GM23248 (cell line): ENCODE results near the gene FTO. TPM values are rescaled to one million over a fixed set of nuclear protein-coding genes. Genes with fewer than 3 reads are reported as not detected.

Source experiments
- DNase-seq: peaks from one replicate; pipeline ENCODE4 v3.0.0-alpha.2; 2015
- H2AFZ ChIP-seq: fragments of 200-600 bp; sonication (generic); 2 replicates; pipeline ENCODE4 v1.6.1; 2016; ENCODE audit warnings: antibody characterized with exemption
- H3F3A ChIP-seq: fragments of 200-600 bp; sonication (generic); 2 replicates; pipeline ENCODE4 v1.6.1; 2016; ENCODE audit warnings: mild to moderate bottlenecking, antibody characterized with exemption, mixed run types; ENCODE audit not compliant: insufficient read depth
- H3K27ac ChIP-seq: fragments of 200-600 bp; sonication (generic); 2 replicates; pipeline ENCODE4 v1.5.1; 2016; ENCODE audit warnings: mild to moderate bottlenecking
- H3K27me3 ChIP-seq: fragments of 200-600 bp; sonication (generic); replicated peaks from 2 replicates; pipeline ENCODE4 v1.6.1; 2016; ENCODE audit warnings: mild to moderate bottlenecking; ENCODE audit not compliant: insufficient read depth
- H3K36me3 ChIP-seq: fragments of 200-600 bp; sonication (generic); 2 replicates; pipeline ENCODE4 v1.6.1; 2016; ENCODE audit warnings: low read depth, mild to moderate bottlenecking
- H3K4me1 ChIP-seq: fragments of 200-600 bp; sonication (generic); 2 replicates; pipeline ENCODE4 v1.6.1; 2016; ENCODE audit warnings: mild to moderate bottlenecking; ENCODE audit not compliant: insufficient read depth
- H3K4me2 ChIP-seq: fragments of 200-600 bp; sonication (generic); one replicate; pipeline ENCODE4 v1.6.1; 2016; ENCODE audit warnings: mild to moderate bottlenecking; ENCODE audit not compliant: unreplicated experiment
- H3K4me3 ChIP-seq: fragments of 200-600 bp; sonication (generic); 2 replicates; pipeline ENCODE4 v1.5.1; 2016; ENCODE audit warnings: mild to moderate bottlenecking
- H3K79me2 ChIP-seq: fragments of 200-600 bp; sonication (generic); 2 replicates; pipeline ENCODE4 v1.6.1; 2016; ENCODE audit warnings: mild to moderate bottlenecking; ENCODE audit not compliant: insufficient read depth
- H3K9ac ChIP-seq: fragments of 200-600 bp; sonication (generic); 2 replicates; pipeline ENCODE4 v1.6.1; 2016; ENCODE audit warnings: mild to moderate bottlenecking
- H3K9me2 ChIP-seq: fragments of 200-600 bp; sonication (generic); 2 replicates; pipeline ENCODE4 v1.6.1; 2016; ENCODE audit warnings: mixed run types, mild to moderate bottlenecking, moderate library complexity; ENCODE audit not compliant: insufficient read depth
- H3K9me3 ChIP-seq: fragments of 200-600 bp; sonication (generic); one replicate; pipeline ENCODE4 v1.6.1; 2017; ENCODE audit warnings: low read depth
- H4K20me1 ChIP-seq: fragments of 200-600 bp; sonication (generic); 2 replicates; pipeline ENCODE4 v1.6.0; 2016; ENCODE audit not compliant: insufficient read depth
- EZH2 ChIP-seq: fragments of 200-600 bp; sonication (generic); IDR thresholded peaks from 2 replicates; pipeline ENCODE4 v1.6.1; 2018; ENCODE audit warnings: antibody characterized with exemption, mild to moderate bottlenecking; ENCODE audit not compliant: insufficient read depth, poor library complexity, severe bottlenecking
- EZH2phosphoT487 ChIP-seq: fragments of 200-600 bp; sonication (generic); IDR thresholded peaks from 2 replicates; pipeline ENCODE4 v1.6.1; 2018; ENCODE audit warnings: antibody characterized with exemption, moderate library complexity, mild to moderate bottlenecking, low read depth; ENCODE audit not compliant: insufficient read depth
- WGBS, 2 experiments: methylation state at CpG; one replicate each; pipeline ENCODE4 v1.1.6; 2015 to 2017; ENCODE audit warnings: low lambda C conversion rate in 2 of 2, low coverage in 1 of 2; ENCODE audit errors: missing lambda C conversion rate in 2 of 2; 5-methylcytosine and 5-hydroxymethylcytosine counted together
- in situ Hi-C: fragments of 300-500 bp; cut with MboI; formaldehyde crosslinking; loops from 2 replicates; pipeline ENCODE4 v1.15.0; 2020
- polyA plus RNA-seq: library from polyadenylated mRNA; unstranded; fragments of >200 nt; fragmentation: Nextera tagmentation; extraction: Ambion mirVana; gene quantifications from 2 replicates; pipeline ENCODE4 v1.2.1, GENCODE V29; 2016
- total RNA-seq: library from RNA; depleted of rRNA; stranded (reverse); fragments of >200 nt; shearing (Covaris generic); gene quantifications from 2 replicates; pipeline ENCODE4 v1.2.3, GENCODE V29; 2014

Gene FTO
- total and polyA plus RNA-seq, 2 experiments from 2014 or later = 85.3 to 99.2 TPM

DNA sequence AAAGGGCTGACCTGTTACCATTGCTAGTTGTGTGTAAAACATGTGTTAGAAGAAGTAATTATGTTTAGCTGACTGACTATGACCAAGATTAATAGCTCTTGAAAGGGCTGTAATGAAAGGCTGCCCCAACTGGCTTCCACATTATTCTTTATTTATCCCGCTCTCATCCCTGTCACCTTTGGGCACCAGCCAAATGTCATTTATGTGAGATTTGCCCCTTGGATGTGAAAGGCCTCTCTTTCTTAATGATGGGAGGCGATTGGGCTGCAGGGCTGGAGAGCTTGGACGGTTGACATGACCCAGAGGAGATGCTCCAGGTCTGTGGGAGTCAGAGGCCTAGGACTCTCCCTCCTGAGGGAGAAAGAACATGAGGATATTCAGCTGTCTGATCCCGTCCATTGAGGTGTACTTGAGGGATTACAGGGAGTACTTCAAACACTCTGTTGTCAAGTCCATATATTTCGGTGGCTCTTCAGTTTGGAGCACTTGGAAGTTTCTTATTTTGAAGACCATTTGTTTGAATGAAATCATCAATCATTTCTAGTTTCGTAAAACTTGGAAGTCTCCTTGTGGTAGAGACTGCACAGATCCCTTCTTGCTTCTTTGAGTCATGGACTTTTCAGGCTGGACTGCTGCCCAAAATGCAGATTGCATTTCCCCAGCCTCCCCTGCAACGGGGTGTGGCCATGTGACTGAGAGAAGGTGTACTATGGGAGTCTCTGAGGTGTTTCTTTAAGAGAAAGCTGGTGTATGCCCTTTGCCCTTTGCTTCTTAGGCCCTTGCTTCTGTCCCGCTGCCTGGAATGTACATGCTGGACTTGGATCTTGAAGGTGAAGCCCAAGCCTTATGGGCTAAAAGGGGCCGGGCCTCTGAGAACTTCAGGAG is 51.3 kb downstream of the FTO start:
- H3K36me3 ChIP-seq = no peaks in the 10 kb centered on the region
- peaks cover 17% of the 10 kb centered on the region; the same call in 1 of the 2 replicates for H3F3A ChIP-seq
- no peaks in the 10 kb centered on the region for H4K20me1 ChIP-seq
- H3K27ac ChIP-seq = no peak overlapping the region
- in situ Hi-C loops = no loop called here
- no peaks in the 10 kb centered on the region for H3K27me3 ChIP-seq
- H3K4me2 ChIP-seq = no peak overlapping the region
- TF ChIP-seq EZH2phosphoT487 = no peak
- no peak for TF ChIP-seq EZH2
- peak; percentile 72 for DNase-seq
- no peak overlapping the region for H2AFZ ChIP-seq
- H3K9me2 ChIP-seq = no peaks in the 10 kb centered on the region
- 46 to 49% methylated on average over 9 of the region's 9 CpGs for WGBS, 2 experiments
- no peak overlapping the region for H3K4me3 ChIP-seq
- no peak overlapping the region for H3K9ac ChIP-seq
- peaks cover 99% of the 10 kb centered on the region for H3K79me2 ChIP-seq
- peaks cover 41% of the 10 kb centered on the region for H3K4me1 ChIP-seq
- no peaks in the 10 kb centered on the region for H3K9me3 ChIP-seq

DNA sequence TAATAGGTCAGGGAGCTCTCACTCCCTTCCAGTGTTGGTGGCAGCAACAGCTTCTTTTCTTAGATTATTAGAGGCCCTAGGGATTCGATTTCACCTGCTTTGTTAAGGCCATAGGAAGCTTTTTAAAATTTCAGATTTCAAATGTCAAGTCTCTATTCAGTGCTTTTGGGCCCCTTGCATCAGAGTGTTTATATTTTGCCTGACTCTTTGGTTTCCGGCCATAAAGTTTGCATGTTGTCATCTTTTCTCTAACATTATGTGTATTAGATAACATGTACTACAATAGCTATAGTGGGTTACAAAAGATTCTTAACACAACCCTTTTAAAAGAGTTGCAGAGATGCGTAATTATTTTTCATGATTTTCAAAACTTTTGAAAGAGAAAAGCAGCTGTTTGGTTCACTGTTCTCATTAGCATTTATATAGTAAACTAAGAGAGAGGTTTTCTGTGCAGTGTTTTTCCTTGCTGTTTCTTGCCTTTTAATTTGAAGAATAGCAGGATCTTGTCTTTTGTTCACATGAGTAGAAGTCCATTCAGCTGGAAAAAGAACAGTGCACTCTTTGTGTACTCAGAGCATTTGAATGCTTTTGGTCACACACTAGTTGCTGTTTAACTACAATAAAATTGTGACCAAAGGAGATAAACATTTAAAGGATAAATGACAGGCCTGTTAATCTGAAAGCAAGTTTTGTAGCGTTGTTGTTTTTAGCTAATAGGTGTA is 52.5 kb downstream of the FTO start:
- DNase-seq = no peak
- in situ Hi-C loops = no loop called here
- H4K20me1 ChIP-seq = no peaks in the 10 kb centered on the region
- 77 to 80% methylated on average over 4 of the region's 4 CpGs for WGBS, 2 experiments
- H3K27ac ChIP-seq = no peak overlapping the region
- H3K27me3 ChIP-seq = no peaks in the 10 kb centered on the region
- H3K36me3 ChIP-seq = no peaks in the 10 kb centered on the region
- H3K4me1 ChIP-seq = peaks cover 41% of the 10 kb centered on the region
- TF ChIP-seq EZH2phosphoT487 (no peak), EZH2 (no peak)
- H3K9ac ChIP-seq = 0 out of 2 replicates have a peak overlapping the region, but pooled peaks have one; percentile 7
- H3K9me3 ChIP-seq = no peaks in the 10 kb centered on the region
- no peak overlapping the region for H2AFZ ChIP-seq
- H3K4me3 ChIP-seq = no peak overlapping the region
- H3K4me2 ChIP-seq = peak overlapping the region; percentile 13
- H3F3A ChIP-seq = peaks cover 17% of the 10 kb centered on the region; the same call in 1 of the 2 replicates
- peaks cover 99% of the 10 kb centered on the region for H3K79me2 ChIP-seq
- H3K9me2 ChIP-seq = no peaks in the 10 kb centered on the region

DNA sequence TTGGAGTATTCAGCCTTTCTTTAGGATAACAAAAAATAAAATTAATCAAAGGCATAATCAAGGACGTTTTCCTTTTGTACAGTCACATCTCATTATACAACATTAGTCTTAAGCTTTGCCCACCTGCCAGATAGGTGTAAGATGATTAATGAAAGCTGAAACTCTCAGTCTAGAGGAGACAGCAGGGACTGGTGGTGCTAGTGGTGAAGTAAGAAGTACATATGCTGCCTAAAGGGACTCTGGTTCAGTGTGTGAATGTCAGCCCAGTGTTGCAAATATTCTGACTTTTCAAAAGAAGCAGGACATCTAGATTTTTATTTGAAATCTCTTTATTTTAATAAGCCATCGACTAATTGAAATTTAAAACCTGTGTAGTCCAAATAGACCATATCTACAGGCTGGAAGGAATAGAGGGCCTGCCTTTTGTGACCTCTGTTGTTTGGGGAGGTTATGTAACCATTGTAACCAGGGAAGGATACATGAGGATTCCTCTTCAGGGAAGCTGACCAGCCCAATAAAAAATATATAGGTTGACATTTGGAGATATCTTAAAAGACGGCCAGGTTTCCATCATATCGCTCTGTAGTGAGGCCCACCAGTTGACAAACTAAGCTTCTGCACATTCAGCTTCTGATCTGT is 54.1 kb downstream of the FTO start:
- Histone ChIP-seq H3F3A (peaks cover 17% of the 10 kb centered on the region; the same call in 1 of the 2 replicates), H3K36me3 (no peaks in the 10 kb centered on the region), H3K9me2 (no peaks in the 10 kb centered on the region), H3K27me3 (no peaks in the 10 kb centered on the region), H4K20me1 (no peaks in the 10 kb centered on the region; the same call in 1 of the 2 replicates), H2AFZ (no peak overlapping the region), H3K4me3 (no peak overlapping the region), H3K9ac (no peak overlapping the region), H3K79me2 (peaks cover 99% of the 10 kb centered on the region), H3K4me1 (peaks cover 48% of the 10 kb centered on the region), H3K4me2 (no peak overlapping the region), H3K27ac (no peak overlapping the region), H3K9me3 (no peaks in the 10 kb centered on the region)
- TF ChIP-seq EZH2 (no peak), EZH2phosphoT487 (no peak)
- WGBS, 2 experiments = 86 to 90% methylated on average over 4 of the region's 4 CpGs
- in situ Hi-C loops = no loop called here
- DNase-seq = no peak
